Fibroblast of lung (primary cell): ENCODE results near the gene TNNI3. TPM values are rescaled to one million over a fixed set of nuclear protein-coding genes. Genes with fewer than 3 reads are reported as not detected.

Experiments used
- DNase-seq, 2 donors: peaks; one replicate each; pipeline versions ENCODE4 v3.0.0 to v3.0.0-alpha.2; 2010; ENCODE audit warnings: low read depth in 2 of 2
- H2AFZ ChIP-seq: 2 replicates; pipeline ENCODE4 v1.5.1; 2012; ENCODE audit warnings: low read length, control low read depth, inconsistent platforms
- H3K27ac ChIP-seq: 2 replicates; pipeline ENCODE4 v1.5.1; 2011; ENCODE audit warnings: low read length, control low read depth; ENCODE audit not compliant: insufficient read depth
- H3K27me3 ChIP-seq: 2 replicates; pipeline ENCODE4 v1.5.1; 2011; ENCODE audit warnings: mild to moderate bottlenecking, low read length; ENCODE audit not compliant: control insufficient read depth, insufficient read depth
- H3K36me3 ChIP-seq: 2 replicates; pipeline ENCODE4 v1.5.1; 2011; ENCODE audit warnings: low read length; ENCODE audit not compliant: control insufficient read depth, insufficient read depth
- H3K4me1 ChIP-seq: 2 replicates; pipeline ENCODE4 v1.5.1; 2011; ENCODE audit warnings: low read length; ENCODE audit not compliant: control insufficient read depth, insufficient read depth; ENCODE audit errors: extremely low read depth
- H3K4me2 ChIP-seq: 2 replicates; pipeline ENCODE4 v1.5.1; 2011; ENCODE audit warnings: low read length, control low read depth; ENCODE audit not compliant: insufficient read depth; ENCODE audit errors: extremely low read depth
- H3K4me3 ChIP-seq, 4 experiments: fragments of 200-600 bp in 1 of 4; sonication (generic) in 1 of 4; replicated peaks in 1 of 4; 2 replicates each; pipeline ENCODE4 v1.5.1; 2011 to 2016; ENCODE audit warnings: low read length in 4 of 4, low read depth in 3 of 4, mild to moderate bottlenecking in 3 of 4, control low read depth in 2 of 4, inconsistent platforms in 1 of 4, mixed read lengths in 1 of 4; ENCODE audit not compliant: insufficient read depth in 1 of 4; ENCODE audit errors: control extremely low read depth in 1 of 4
- H3K79me2 ChIP-seq: 2 replicates; pipeline ENCODE4 v1.5.1; 2012; ENCODE audit warnings: mild to moderate bottlenecking, low read length, inconsistent platforms; ENCODE audit not compliant: control insufficient read depth, insufficient read depth
- H3K9ac ChIP-seq: 2 replicates; pipeline ENCODE4 v1.5.1; 2011; ENCODE audit warnings: mild to moderate bottlenecking, low read length, control low read depth; ENCODE audit not compliant: insufficient read depth
- H3K9me3 ChIP-seq: 2 replicates; pipeline ENCODE4 v1.5.1; 2012; ENCODE audit warnings: low read depth, low read length; ENCODE audit not compliant: control insufficient read depth, insufficient read depth
- H4K20me1 ChIP-seq: 2 replicates; pipeline ENCODE4 v1.5.1; 2011; ENCODE audit warnings: low read length; ENCODE audit not compliant: control insufficient read depth, insufficient read depth; ENCODE audit errors: extremely low read depth
- EZH2 ChIP-seq: IDR thresholded peaks from 2 replicates; pipeline ENCODE4 v1.5.1; 2012; ENCODE audit warnings: low read length, control low read depth, mild to moderate bottlenecking; ENCODE audit errors: missing control alignments
- polyA plus RNA-seq, 2 donors: library from polyadenylated mRNA; depleted of rRNA in 1 of 2; stranded (reverse) in 1 of 2; unstranded in 1 of 2; fragments of >200 nt; gene quantifications; 2 replicates each; pipeline ENCODE4 v1.2.1, GENCODE V29; 2011 to 2012; ENCODE audit warnings: missing spikeins in 1 of 2
- total RNA-seq: library from RNA; depleted of rRNA; stranded (reverse); fragments of >200 nt; gene quantifications from 2 replicates; pipeline ENCODE4 v1.2.1, GENCODE V29; 2014
- TF ChIP-seq, protein P1 (sequence below), 2 donors: IDR thresholded peaks in 1 of 2; conservative IDR thresholded peaks in 1 of 2; 1 replicate in 1 of 2; 2 replicates in 1 of 2; pipeline ENCODE4 v1.5.1; 2011 to 2012; ENCODE audit warnings: low read length in 2 of 2, control low read depth in 1 of 2, inconsistent platforms in 1 of 2, low read depth in 1 of 2, mild to moderate bottlenecking in 1 of 2

The TNNI3 gene
- total and polyA plus RNA-seq, 2 donors (not counting 1 experiment from before 2014, with no cell fraction given) = not detected

DNA sequence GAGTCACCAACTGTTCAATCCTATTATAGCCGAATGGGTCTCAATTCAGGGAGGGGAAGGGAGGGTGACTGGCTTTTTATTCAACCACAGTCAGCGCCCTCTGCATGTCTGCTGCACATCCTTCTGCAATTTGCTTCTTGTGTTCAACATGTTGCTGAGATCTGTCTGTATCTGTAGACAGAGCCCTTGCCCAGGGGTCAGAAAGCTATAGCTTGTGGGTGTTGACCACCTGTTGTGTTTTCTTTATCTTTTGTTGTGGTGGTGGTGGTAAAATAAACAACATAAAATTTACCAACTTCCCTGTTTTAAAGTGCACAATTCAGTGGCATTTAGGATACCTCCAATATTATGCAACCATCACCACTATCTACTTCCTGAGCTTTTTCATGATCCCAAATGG is 52.3 kb downstream of the TNNI3 start:
- Histone ChIP-seq H3K4me3 (no peak overlapping the region), H3K9me3 (no peaks in the 10 kb centered on the region), H4K20me1 (no peaks in the 10 kb centered on the region), H3K36me3 (peaks cover 11% of the 10 kb centered on the region), H2AFZ (no peak overlapping the region), H3K4me2 (no peak overlapping the region), H3K79me2 (peaks cover 16% of the 10 kb centered on the region), H3K9ac (no peak overlapping the region), H3K4me1 (no peaks in the 10 kb centered on the region), H3K27ac (no peak overlapping the region), H3K27me3 (no peaks in the 10 kb centered on the region)
- DNase-seq = no peak
- TF ChIP-seq EZH2 = no peak
- TF ChIP-seq, protein P1, sequence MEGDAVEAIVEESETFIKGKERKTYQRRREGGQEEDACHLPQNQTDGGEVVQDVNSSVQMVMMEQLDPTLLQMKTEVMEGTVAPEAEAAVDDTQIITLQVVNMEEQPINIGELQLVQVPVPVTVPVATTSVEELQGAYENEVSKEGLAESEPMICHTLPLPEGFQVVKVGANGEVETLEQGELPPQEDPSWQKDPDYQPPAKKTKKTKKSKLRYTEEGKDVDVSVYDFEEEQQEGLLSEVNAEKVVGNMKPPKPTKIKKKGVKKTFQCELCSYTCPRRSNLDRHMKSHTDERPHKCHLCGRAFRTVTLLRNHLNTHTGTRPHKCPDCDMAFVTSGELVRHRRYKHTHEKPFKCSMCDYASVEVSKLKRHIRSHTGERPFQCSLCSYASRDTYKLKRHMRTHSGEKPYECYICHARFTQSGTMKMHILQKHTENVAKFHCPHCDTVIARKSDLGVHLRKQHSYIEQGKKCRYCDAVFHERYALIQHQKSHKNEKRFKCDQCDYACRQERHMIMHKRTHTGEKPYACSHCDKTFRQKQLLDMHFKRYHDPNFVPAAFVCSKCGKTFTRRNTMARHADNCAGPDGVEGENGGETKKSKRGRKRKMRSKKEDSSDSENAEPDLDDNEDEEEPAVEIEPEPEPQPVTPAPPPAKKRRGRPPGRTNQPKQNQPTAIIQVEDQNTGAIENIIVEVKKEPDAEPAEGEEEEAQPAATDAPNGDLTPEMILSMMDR (conservative IDR thresholded peaks at IDR 0.05 in 1 of 2, IDR thresholded peaks at IDR 0.05 in 1 of 2; ENCODE audit: low read depth in 1 of 2, low read length in 2 of 2) = no peak

DNA sequence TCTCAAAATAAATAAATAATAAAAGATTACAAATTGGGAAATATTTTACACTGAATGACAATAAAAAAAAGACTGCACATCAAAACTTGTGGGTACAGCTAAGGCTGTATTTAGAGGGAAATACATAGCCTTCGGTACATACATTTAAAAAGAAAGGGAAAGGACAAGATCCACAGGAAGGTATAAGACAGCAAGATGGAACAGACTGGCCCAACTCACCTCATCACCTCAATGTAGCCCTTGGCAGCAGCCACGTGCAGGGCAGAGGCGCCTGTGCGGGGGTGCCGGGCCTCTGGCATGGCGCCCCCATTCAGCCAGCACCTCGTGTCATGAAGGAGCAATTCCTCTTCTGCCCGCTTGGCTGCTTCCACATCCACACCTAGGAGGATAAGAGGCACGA is 54.3 kb downstream of the TNNI3 start:
- TF ChIP-seq, protein P1 (conservative IDR thresholded peaks at IDR 0.05 in 1 of 2, IDR thresholded peaks at IDR 0.05 in 1 of 2; ENCODE audit: low read depth in 1 of 2, low read length in 2 of 2) = no peak
- TF ChIP-seq EZH2 = no peak
- Histone ChIP-seq H3K27me3 (no peaks in the 10 kb centered on the region), H3K4me1 (peaks cover 4% of the 10 kb centered on the region), H3K4me3 (no peak overlapping the region), H2AFZ (no peak overlapping the region), H3K9ac (no peak overlapping the region), H3K9me3 (no peaks in the 10 kb centered on the region), H3K36me3 (peaks cover 9% of the 10 kb centered on the region), H4K20me1 (peaks cover 1% of the 10 kb centered on the region), H3K27ac (no peak overlapping the region), H3K4me2 (no peak overlapping the region), H3K79me2 (peaks cover 7% of the 10 kb centered on the region)
- no peak for DNase-seq

Other genes starting within 250 kb of the TNNI3 start
- gene NLRP7, start 210.2 kb downstream of the TNNI3 start, total RNA-seq = not detected in 2 replicates
- not detected in 2 replicates for gene NLRP7, start 210.2 kb downstream of the TNNI3 start, polyA plus RNA-seq
- gene NLRP2, start 191.4 kb downstream of the TNNI3 start, total RNA-seq = under 0.01 and 0.17 TPM in 2 replicates
- 0.05 and 0.37 TPM in 2 replicates for gene NLRP2, start 191.4 kb downstream of the TNNI3 start, polyA plus RNA-seq
- gene GP6, start 119.5 kb downstream of the TNNI3 start, total RNA-seq = not detected in 2 replicates
- 0.03 TPM in 1 of 2 replicates, not detected in the other for gene GP6, start 119.5 kb downstream of the TNNI3 start, polyA plus RNA-seq
- gene RDH13, start 94.6 kb downstream of the TNNI3 start, total RNA-seq = 6.9 and 8.5 TPM in 2 replicates
- 2.7 and 5.6 TPM in 2 replicates for gene RDH13, start 94.6 kb downstream of the TNNI3 start, polyA plus RNA-seq
- 0.17 and 0.51 TPM in 2 replicates for gene EPS8L1, start 81.9 kb downstream of the TNNI3 start, total RNA-seq
- gene EPS8L1, start 81.9 kb downstream of the TNNI3 start, polyA plus RNA-seq = 1.9 and 2.2 TPM in 2 replicates
- 25.2 and 32.9 TPM in 2 replicates for gene PPP1R12C, start 40.1 kb downstream of the TNNI3 start, total RNA-seq
- gene PPP1R12C, start 40.1 kb downstream of the TNNI3 start, polyA plus RNA-seq = 26.0 and 27.6 TPM in 2 replicates
- gene TNNT1, start 8.5 kb downstream of the TNNI3 start, total RNA-seq = 7.4 and 10.4 TPM in 2 replicates
- 1.4 and 1.7 TPM in 2 replicates for gene TNNT1, start 8.5 kb downstream of the TNNI3 start, polyA plus RNA-seq
- gene DNAAF3, start 8.9 kb upstream of the TNNI3 start, total RNA-seq = under 0.01 and 0.17 TPM in 2 replicates
- 0.16 and 0.18 TPM in 2 replicates for gene DNAAF3, start 8.9 kb upstream of the TNNI3 start, polyA plus RNA-seq
- gene SYT5, start 22.6 kb upstream of the TNNI3 start, total RNA-seq = 0.50 TPM in 1 of 2 replicates, not detected in the other
- 0.05 and 0.08 TPM in 2 replicates for gene SYT5, start 22.6 kb upstream of the TNNI3 start, polyA plus RNA-seq
- 7.7 and 19.5 TPM in 2 replicates for gene PTPRH, start 51.8 kb upstream of the TNNI3 start, total RNA-seq
- gene PTPRH, start 51.8 kb upstream of the TNNI3 start, polyA plus RNA-seq = 2.5 and 4.4 TPM in 2 replicates
- 1.3 TPM in 2 replicates for gene TMEM86B, start 71.0 kb upstream of the TNNI3 start, total RNA-seq
- gene TMEM86B, start 71.0 kb upstream of the TNNI3 start, polyA plus RNA-seq = 0.34 and 0.62 TPM in 2 replicates
- 19.3 and 34.0 TPM in 2 replicates for gene PPP6R1, start 101.3 kb upstream of the TNNI3 start, total RNA-seq
- gene PPP6R1, start 101.3 kb upstream of the TNNI3 start, polyA plus RNA-seq = 28.5 and 43.1 TPM in 2 replicates
- gene HSPBP1, start 122.4 kb upstream of the TNNI3 start, total RNA-seq = 19.8 and 21.5 TPM in 2 replicates
- 12.5 and 15.8 TPM in 2 replicates for gene HSPBP1, start 122.4 kb upstream of the TNNI3 start, polyA plus RNA-seq
- 3.9 and 5.1 TPM in 2 replicates for gene BRSK1, start 126.3 kb upstream of the TNNI3 start, total RNA-seq
- gene BRSK1, start 126.3 kb upstream of the TNNI3 start, polyA plus RNA-seq = 5.1 and 8.4 TPM in 2 replicates
- not detected in 2 replicates for gene TMEM150B, start 167.6 kb upstream of the TNNI3 start, total RNA-seq
- not detected in 2 replicates for gene TMEM150B, start 167.6 kb upstream of the TNNI3 start, polyA plus RNA-seq
- gene KMT5C, start 182.1 kb upstream of the TNNI3 start, total RNA-seq = 4.1 and 4.6 TPM in 2 replicates
- gene KMT5C, start 182.1 kb upstream of the TNNI3 start, polyA plus RNA-seq = 1.9 and 2.5 TPM in 2 replicates
- gene COX6B2, start 197.0 kb upstream of the TNNI3 start, total RNA-seq = under 0.01 and 0.17 TPM in 2 replicates
- 0.03 and 0.14 TPM in 2 replicates for gene COX6B2, start 197.0 kb upstream of the TNNI3 start, polyA plus RNA-seq
- gene GARIN5B, start 205.5 kb upstream of the TNNI3 start, total RNA-seq = not detected in 2 replicates
- gene GARIN5B, start 205.5 kb upstream of the TNNI3 start, polyA plus RNA-seq = not detected in 2 replicates
- 0.66 and 1.0 TPM in 2 replicates for gene IL11, start 212.7 kb upstream of the TNNI3 start, total RNA-seq
- 1.2 and 1.3 TPM in 2 replicates for gene IL11, start 212.7 kb upstream of the TNNI3 start, polyA plus RNA-seq
- not detected in 2 replicates for gene TMEM190, start 219.1 kb upstream of the TNNI3 start, total RNA-seq
- 0.14 TPM in 1 of 2 replicates, not detected in the other for gene TMEM190, start 219.1 kb upstream of the TNNI3 start, polyA plus RNA-seq
- 0.26 and 0.33 TPM in 2 replicates for gene TMEM238, start 226.6 kb upstream of the TNNI3 start, total RNA-seq
- gene TMEM238, start 226.6 kb upstream of the TNNI3 start, polyA plus RNA-seq = not detected in 2 replicates
- gene RPL28, start 228.2 kb upstream of the TNNI3 start, total RNA-seq = 146 and 168 TPM in 2 replicates
- 548 and 665 TPM in 2 replicates for gene RPL28, start 228.2 kb upstream of the TNNI3 start, polyA plus RNA-seq